Activated CD4-positive, alpha-beta memory T cell treated with anti-CD3 and anti-CD28 coated beads for 36 hours (primary cell): Measurements from ENCODE around the gene AHRR. TPM values are rescaled to one million over a fixed set of nuclear protein-coding genes. Genes with fewer than 3 reads are reported as not detected.

Experiments
- CTCF ChIA-PET: fragments of 350-600 bp; sonication (Branson Sonifier 250); formaldehyde crosslinking; loops from one replicate; lab custom pipeline; 2021; ENCODE audit warnings: antibody characterized with exemption, inconsistent platforms; lab: Charles Lee
- POLR2A ChIA-PET: fragments of 350-600 bp; sonication (Branson Sonifier 250); formaldehyde crosslinking; loops from one replicate; lab custom pipeline; 2021; ENCODE audit warnings: antibody characterized with exemption; lab: Charles Lee
- DNase-seq: peaks from one replicate; pipeline ENCODE4 v3.0.0-alpha.2; 2020
- H3K27ac Mint-ChIP-seq: one replicate; pipeline ENCODE4 v1.8.0; 2021; ENCODE audit warnings: mixed read lengths
- H3K27me3 Mint-ChIP-seq: one replicate; pipeline ENCODE4 v1.8.0; 2021; ENCODE audit warnings: mixed read lengths
- H3K36me3 Mint-ChIP-seq: one replicate; pipeline ENCODE4 v1.8.0; 2021; ENCODE audit warnings: mixed read lengths
- H3K4me1 Mint-ChIP-seq: one replicate; pipeline ENCODE4 v1.8.0; 2021; ENCODE audit warnings: low read depth, mixed read lengths
- H3K4me3 Mint-ChIP-seq: one replicate; pipeline ENCODE4 v1.8.0; 2021; ENCODE audit warnings: mild to moderate bottlenecking, mixed read lengths
- H3K9me3 Mint-ChIP-seq: one replicate; pipeline ENCODE4 v1.8.0; 2021; ENCODE audit warnings: mixed read lengths
- intact Hi-C: fragments of 100-400 bp; cut with micrococcal nuclease; formaldehyde crosslinking; loops from one replicate; pipeline ENCODE4 v1.15.1; 2023
- total RNA-seq, 2 experiments: library from RNA; stranded (reverse); gene quantifications; one replicate each; pipeline ENCODE4 v1.2.3, GENCODE V29; 2021

The AHRR gene
- total RNA-seq, 2 experiments from 2014 or later: 16.7 to 16.8 TPM

DNA sequence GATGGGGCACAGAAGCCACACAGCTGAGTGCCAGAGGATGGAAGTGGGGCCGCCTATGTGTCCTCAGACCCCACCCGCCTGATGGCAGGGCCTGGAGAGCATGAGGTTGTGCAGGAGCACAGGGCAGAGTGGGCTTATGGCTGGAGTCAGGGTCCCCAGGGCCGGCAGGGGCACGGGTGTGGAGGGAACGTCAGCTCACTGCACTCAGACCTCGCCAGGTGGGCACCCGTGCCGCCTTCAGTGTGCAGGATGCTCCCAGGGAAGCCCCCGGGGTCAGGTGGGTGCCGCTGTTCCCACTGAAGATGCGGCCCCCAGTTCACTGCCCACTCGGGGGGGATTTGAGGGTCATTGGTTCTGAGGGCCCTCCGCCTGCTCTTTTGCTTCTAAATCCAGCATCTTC is 156.4 kb downstream of the AHRR start:
- no peak for DNase-seq
- intact Hi-C loops: no loop called here
- Mint-ChIP-seq H3K9me3 (no peaks in the 10 kb centered on the region), H3K36me3 (no peaks in the 10 kb centered on the region), H3K27me3 (peaks cover 5% of the 10 kb centered on the region), H3K4me1 (peaks cover 4% of the 10 kb centered on the region), H3K27ac (no peak overlapping the region), H3K4me3 (no peak overlapping the region)
- ChIA-PET CTCF (no interaction called here), POLR2A (no interaction called here)

DNA sequence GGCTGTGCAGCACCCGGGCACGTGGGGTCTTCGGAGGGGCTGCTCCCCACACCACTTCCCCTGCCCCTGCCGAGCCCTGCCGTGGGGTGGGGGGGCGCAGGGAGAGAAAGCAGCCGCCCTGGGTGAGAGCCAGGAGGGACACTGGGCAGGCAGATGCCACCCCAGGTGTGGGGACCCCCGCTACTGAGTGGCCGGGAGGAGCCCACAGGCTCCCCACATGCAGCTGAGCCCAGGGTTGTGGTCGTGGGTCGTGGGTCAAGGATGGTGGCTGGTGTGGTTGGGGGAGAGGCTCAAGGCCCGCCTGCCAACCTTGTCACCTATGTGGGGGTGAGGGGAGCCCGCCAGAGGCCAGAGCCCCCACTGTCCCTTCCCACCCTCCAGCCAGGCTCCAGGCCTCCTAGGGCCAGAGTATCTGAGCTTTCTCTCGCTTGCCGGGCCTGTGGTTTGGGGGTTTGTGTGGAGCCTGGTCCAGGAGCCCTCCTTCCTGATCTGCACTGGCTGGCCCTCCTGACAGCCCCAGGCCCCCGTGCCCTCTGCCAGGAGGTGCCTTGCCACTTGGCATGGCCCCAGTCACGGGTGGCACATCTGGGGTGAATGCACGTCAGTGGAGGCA is 157.0 kb downstream of the AHRR start:
- no peak overlapping the region for H3K4me3 Mint-ChIP-seq
- no peaks in the 10 kb centered on the region for H3K36me3 Mint-ChIP-seq
- peaks cover 5% of the 10 kb centered on the region for H3K27me3 Mint-ChIP-seq
- ChIA-PET CTCF (no interaction called here), POLR2A (no interaction called here)
- intact Hi-C loops: no loop called here
- no peak overlapping the region for H3K27ac Mint-ChIP-seq
- no peak for DNase-seq
- peaks cover 4% of the 10 kb centered on the region for H3K4me1 Mint-ChIP-seq
- H3K9me3 Mint-ChIP-seq: no peaks in the 10 kb centered on the region

DNA sequence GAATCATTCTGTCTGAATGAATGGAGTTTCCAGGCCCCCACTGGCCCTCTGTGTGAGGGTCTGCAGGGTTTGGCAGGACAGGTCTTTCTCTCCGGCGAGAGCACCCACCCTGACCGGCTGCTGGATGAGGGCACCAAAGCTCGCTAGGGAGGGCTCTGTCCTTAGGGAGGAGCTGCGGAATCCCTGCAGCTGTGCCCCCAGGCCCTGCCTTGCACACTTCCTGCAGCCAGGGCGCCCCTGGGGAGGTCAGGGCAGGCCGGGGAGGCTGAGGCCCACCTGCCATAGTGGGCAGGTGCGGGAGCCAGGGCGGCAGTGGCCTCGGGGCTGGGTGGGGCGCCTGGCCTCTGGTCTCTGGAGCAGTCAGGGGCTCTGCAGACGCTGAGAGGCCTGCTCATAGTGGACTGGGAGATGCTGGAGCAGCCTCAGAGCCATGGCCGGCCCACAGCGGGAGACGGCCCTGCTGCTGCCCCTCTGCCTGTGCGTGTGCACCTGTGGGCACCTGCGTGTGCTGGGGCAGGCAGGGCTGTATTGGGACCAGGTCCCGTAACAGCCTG is 157.5 kb downstream of the AHRR start:
- ChIA-PET CTCF (no interaction called here), POLR2A (no interaction called here)
- H3K4me1 Mint-ChIP-seq: peaks cover 2% of the 10 kb centered on the region
- peaks cover 5% of the 10 kb centered on the region for H3K27me3 Mint-ChIP-seq
- H3K27ac Mint-ChIP-seq: no peak overlapping the region
- DNase-seq: no peak
- H3K9me3 Mint-ChIP-seq: no peaks in the 10 kb centered on the region
- no peak overlapping the region for H3K4me3 Mint-ChIP-seq
- intact Hi-C loops: no loop called here
- no peaks in the 10 kb centered on the region for H3K36me3 Mint-ChIP-seq

DNA sequence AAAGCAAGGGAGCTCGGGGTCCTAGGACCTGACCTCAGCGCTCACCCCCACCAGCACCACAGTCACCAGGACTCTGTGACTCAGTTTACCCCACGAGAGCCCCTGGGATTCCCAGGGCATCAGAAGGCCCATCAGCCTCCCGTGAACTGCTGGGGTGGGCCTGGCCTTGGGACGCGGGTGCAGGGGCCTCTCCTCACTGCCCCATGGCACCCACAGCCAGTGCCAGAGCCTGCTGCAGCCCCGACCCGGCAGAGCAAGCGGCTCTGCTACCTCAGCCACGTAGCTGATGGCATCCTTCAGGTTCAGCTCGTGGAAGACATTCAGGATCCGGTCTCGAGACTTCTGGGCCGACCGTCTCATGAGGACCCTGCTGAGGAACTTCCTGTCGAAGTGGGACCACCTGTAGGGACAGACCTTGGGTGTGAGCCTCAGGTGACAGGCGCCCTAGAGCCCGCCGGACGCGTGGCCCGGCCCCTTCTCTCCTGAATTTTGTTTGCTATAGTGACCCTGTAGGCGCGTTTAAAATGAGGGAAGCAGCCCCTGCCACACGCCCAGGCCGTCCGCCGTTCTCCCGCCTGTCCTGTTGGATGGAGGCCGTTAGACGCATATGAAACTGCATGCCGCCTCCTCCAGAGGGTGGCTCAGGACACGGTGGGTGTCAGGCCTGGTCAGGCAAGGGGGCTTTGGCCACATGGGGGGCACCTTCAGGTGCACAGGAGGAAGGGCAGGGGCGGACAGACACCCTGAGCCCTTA is 158.2 kb downstream of the AHRR start:
- DNase-seq: no peak
- intact Hi-C loops: no loop called here
- ChIA-PET POLR2A (no interaction called here), CTCF (no interaction called here)
- Mint-ChIP-seq H3K27ac (no peak overlapping the region), H3K27me3 (peaks cover 6% of the 10 kb centered on the region), H3K4me1 (peaks cover 2% of the 10 kb centered on the region), H3K4me3 (no peak overlapping the region), H3K9me3 (no peaks in the 10 kb centered on the region), H3K36me3 (no peaks in the 10 kb centered on the region)

- H3K27me3 Mint-ChIP-seq: peaks cover 7% of the 10 kb centered on the region
- no peak for DNase-seq
- peaks cover 4% of the 10 kb centered on the region for H3K4me1 Mint-ChIP-seq
- H3K4me3 Mint-ChIP-seq: no peak overlapping the region
- no peak overlapping the region for H3K27ac Mint-ChIP-seq
- POLR2A ChIA-PET: no interaction called here
- CTCF ChIA-PET: no interaction called here
- intact Hi-C loops: no loop called here
- H3K36me3 Mint-ChIP-seq: no peaks in the 10 kb centered on the region
- H3K9me3 Mint-ChIP-seq: no peaks in the 10 kb centered on the region
Observed at GRCh38 chr5:481347-481746, 159.8 kb downstream of the AHRR start.

DNA sequence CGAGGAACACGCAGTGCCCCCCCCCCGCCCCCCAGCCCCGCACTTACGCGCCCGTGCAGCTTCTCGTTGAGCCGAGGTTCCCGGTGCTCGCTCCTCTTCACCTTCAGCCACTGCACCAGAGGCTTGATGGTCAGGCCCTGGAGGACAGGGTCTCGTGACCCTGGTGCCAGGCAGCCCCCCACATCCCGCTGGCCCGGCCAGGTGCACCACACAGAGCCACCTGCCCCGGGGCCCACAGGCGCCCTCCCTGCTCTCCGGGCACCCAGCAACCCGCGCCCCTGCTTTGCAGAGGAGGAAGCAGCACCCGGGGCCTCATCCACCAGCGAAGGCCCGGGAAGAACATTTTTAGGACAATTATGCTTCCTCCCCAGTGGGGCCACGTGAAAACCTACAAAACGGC is 160.5 kb downstream of the AHRR start:
- H3K9me3 Mint-ChIP-seq: no peaks in the 10 kb centered on the region
- no peak overlapping the region for H3K27ac Mint-ChIP-seq
- ChIA-PET CTCF (no interaction called here), POLR2A (no interaction called here)
- DNase-seq: no peak
- H3K4me3 Mint-ChIP-seq: no peak overlapping the region
- H3K4me1 Mint-ChIP-seq: peaks cover 7% of the 10 kb centered on the region
- H3K36me3 Mint-ChIP-seq: no peaks in the 10 kb centered on the region
- peaks cover 9% of the 10 kb centered on the region for H3K27me3 Mint-ChIP-seq
- intact Hi-C loops: no loop called here

DNA sequence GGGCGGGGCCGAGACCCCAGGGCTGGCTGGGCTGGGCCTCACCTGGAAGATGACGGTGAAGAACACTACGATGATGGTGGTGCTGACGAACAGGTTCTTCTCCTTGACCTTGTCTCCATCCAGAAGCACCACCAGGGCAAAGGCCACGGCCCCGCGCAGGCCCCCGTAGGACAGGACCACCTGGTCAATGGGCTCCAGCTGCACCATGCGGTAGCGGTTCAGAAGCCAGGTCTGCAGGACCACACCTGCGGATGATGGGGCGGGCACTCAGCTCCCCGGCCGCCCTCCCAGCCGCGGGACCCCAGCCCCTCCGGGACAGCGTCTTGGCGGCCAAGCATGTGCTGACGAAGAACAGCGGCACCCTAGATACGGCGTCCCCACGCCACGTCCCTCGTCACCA is 161.0 kb downstream of the AHRR start:
- CTCF ChIA-PET: no interaction called here

GRCh38 chr5:483011-483410 is 161.5 kb downstream of the AHRR start:
- Mint-ChIP-seq H3K27me3 (peaks cover 9% of the 10 kb centered on the region), H3K4me1 (peaks cover 7% of the 10 kb centered on the region), H3K9me3 (no peaks in the 10 kb centered on the region), H3K36me3 (no peaks in the 10 kb centered on the region), H3K27ac (no peak overlapping the region), H3K4me3 (no peak overlapping the region)
- POLR2A ChIA-PET: no interaction called here
- CTCF ChIA-PET: no interaction called here
- intact Hi-C loops: no loop called here
- no peak for DNase-seq

More for the DNA sequence above, 161.0 kb downstream of the AHRR start:
- peaks cover 9% of the 10 kb centered on the region for H3K27me3 Mint-ChIP-seq
- intact Hi-C loops: no loop called here
- no peaks in the 10 kb centered on the region for H3K9me3 Mint-ChIP-seq
- no peaks in the 10 kb centered on the region for H3K36me3 Mint-ChIP-seq
- H3K4me1 Mint-ChIP-seq: peaks cover 7% of the 10 kb centered on the region
- POLR2A ChIA-PET: no interaction called here
- H3K4me3 Mint-ChIP-seq: no peak overlapping the region
- no peak for DNase-seq
- no peak overlapping the region for H3K27ac Mint-ChIP-seq

- peaks cover 9% of the 10 kb centered on the region for H3K27me3 Mint-ChIP-seq
- ChIA-PET POLR2A (no interaction called here), CTCF (no interaction called here)
- peaks cover 7% of the 10 kb centered on the region for H3K4me1 Mint-ChIP-seq
- H3K36me3 Mint-ChIP-seq: no peaks in the 10 kb centered on the region
- H3K4me3 Mint-ChIP-seq: no peak overlapping the region
- no peaks in the 10 kb centered on the region for H3K9me3 Mint-ChIP-seq
- no peak for DNase-seq
- intact Hi-C loops: no loop called here
- no peak overlapping the region for H3K27ac Mint-ChIP-seq
Observed at GRCh38 chr5:483434-484140, 162.1 kb downstream of the AHRR start.

DNA sequence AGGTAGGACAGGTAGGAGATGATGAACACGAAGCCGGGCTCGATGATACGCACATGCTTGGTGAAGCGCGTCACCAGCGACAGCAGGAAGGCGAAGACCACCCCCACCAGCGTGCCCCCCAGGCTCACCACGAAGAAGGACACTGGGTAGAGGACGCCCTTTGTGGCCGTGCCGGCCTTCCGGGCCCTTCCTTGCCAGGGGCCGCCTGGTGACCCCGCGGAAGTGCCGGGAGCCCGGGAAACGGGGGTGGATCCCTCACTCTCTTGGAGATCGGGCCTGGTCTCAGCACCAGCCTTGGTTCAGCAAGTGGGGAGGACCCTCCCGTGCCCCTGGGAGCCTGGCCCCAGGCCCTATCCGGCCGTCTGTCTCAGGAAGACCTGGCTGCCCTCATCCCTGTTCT is 163.0 kb downstream of the AHRR start:
- Mint-ChIP-seq H3K4me3 (no peak overlapping the region), H3K27ac (no peak overlapping the region), H3K27me3 (peaks cover 9% of the 10 kb centered on the region), H3K36me3 (no peaks in the 10 kb centered on the region), H3K4me1 (peaks cover 7% of the 10 kb centered on the region), H3K9me3 (no peaks in the 10 kb centered on the region)
- DNase-seq: no peak
- CTCF ChIA-PET: no interaction called here
- intact Hi-C loops: no loop called here
- POLR2A ChIA-PET: no interaction called here

- Mint-ChIP-seq H3K4me3 (no peak overlapping the region), H3K27ac (no peak overlapping the region), H3K36me3 (no peaks in the 10 kb centered on the region), H3K9me3 (no peaks in the 10 kb centered on the region), H3K27me3 (peaks cover 9% of the 10 kb centered on the region), H3K4me1 (peaks cover 7% of the 10 kb centered on the region)
- POLR2A ChIA-PET: no interaction called here
- CTCF ChIA-PET: no interaction called here
- no peak for DNase-seq
- intact Hi-C loops: no loop called here
Observed at GRCh38 chr5:485113-485945, 163.8 kb downstream of the AHRR start.
